AG09309 (cell line): Measurements from ENCODE around the gene HPX.

Source experiments
- DNase-seq: peaks from one replicate; pipeline ENCODE4 v3.0.0-alpha.2; 2010; ENCODE audit warnings: low read depth
- H3K4me3 ChIP-seq: 2 replicates; pipeline ENCODE4 v1.5.1; 2011; ENCODE audit warnings: mild to moderate bottlenecking, low read depth, low read length, moderate library complexity; ENCODE audit not compliant: control insufficient read depth
- TF ChIP-seq, protein P1 (sequence below): IDR thresholded peaks from 2 replicates; pipeline ENCODE4 v1.5.1; 2011; ENCODE audit warnings: mild to moderate bottlenecking, low read depth, low read length, inconsistent platforms; ENCODE audit not compliant: insufficient read depth, control insufficient read depth; ENCODE audit errors: missing control alignments

Gene HPX, protein sequence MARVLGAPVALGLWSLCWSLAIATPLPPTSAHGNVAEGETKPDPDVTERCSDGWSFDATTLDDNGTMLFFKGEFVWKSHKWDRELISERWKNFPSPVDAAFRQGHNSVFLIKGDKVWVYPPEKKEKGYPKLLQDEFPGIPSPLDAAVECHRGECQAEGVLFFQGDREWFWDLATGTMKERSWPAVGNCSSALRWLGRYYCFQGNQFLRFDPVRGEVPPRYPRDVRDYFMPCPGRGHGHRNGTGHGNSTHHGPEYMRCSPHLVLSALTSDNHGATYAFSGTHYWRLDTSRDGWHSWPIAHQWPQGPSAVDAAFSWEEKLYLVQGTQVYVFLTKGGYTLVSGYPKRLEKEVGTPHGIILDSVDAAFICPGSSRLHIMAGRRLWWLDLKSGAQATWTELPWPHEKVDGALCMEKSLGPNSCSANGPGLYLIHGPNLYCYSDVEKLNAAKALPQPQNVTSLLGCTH

DNA sequence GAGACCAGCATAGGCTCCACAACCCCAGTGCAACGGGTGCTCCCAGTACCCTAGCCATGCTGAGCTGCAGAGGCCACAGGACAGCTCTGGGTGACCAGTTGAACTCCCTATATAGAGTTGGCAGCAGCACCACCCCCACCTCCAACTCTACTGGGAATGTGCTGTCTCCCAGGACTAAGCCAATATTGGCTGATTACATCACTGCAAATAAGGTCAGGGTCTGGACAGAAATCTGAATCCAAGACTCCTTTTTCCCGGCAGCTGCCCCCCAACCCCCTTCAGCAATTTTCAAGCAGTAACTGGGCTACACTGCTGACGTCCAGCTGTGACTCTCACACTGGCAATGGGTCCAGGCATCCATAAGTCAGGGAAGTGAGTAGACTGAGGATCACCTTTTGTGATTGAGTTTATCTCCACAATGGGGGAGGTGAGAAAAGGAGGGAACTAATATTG, at the start of gene HPX:
HPX (minus strand) TSS at position 82 of the 453 bp plus-strand sequence; CDS start at position 58, 24 bp downstream.
- no peak within 1 kb of the TSS for H3K4me3 ChIP-seq
- no peak for DNase-seq
- TF ChIP-seq, protein P1, sequence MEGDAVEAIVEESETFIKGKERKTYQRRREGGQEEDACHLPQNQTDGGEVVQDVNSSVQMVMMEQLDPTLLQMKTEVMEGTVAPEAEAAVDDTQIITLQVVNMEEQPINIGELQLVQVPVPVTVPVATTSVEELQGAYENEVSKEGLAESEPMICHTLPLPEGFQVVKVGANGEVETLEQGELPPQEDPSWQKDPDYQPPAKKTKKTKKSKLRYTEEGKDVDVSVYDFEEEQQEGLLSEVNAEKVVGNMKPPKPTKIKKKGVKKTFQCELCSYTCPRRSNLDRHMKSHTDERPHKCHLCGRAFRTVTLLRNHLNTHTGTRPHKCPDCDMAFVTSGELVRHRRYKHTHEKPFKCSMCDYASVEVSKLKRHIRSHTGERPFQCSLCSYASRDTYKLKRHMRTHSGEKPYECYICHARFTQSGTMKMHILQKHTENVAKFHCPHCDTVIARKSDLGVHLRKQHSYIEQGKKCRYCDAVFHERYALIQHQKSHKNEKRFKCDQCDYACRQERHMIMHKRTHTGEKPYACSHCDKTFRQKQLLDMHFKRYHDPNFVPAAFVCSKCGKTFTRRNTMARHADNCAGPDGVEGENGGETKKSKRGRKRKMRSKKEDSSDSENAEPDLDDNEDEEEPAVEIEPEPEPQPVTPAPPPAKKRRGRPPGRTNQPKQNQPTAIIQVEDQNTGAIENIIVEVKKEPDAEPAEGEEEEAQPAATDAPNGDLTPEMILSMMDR, result no peak

DNA sequence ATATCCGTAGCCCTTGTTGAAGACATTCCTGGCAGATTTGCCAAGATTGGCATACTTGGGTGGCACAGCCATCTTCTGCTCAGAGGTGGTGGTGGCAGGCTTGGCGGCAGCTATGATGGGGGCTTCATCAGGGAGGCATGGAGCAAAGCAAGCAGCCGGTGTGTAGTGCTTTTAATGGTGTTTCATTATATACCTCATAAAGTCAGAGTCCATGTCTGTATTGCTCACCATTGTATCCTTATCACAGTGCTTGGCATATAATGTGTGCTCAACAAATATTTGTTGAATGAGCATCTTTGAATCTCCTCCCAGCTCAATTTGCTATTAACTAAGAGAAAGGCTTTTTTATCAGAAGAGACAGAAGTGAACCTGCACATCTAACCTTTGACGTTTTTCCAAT, 48.5 kb upstream of the HPX start:
- DNase-seq, result no peak
- TF ChIP-seq, protein P1, result no peak

DNA sequence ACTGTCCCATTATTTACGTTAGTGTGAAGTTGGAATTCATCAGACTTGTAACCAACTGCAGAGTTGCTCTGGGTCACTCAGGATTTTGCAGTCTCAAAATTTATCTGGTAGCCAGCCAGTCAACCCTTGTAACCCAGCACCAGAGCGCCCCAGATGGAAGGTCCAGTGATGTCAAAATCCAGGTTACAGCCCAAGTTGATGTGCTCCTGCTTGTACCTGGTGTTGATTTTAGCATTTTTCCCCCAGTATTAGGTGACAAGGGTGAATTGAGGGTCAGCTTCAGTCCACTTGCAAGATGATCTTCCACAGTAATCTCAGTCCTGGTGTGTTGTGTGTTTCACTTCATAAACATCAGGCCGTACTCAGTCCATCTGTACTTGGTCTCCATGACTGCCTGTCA, 48.0 kb upstream of the HPX start:
- TF ChIP-seq, protein P1, result no peak
- H3K4me3 ChIP-seq, result no peak overlapping the region
- DNase-seq, result no peak

More for the DNA sequence above, 48.5 kb upstream of the HPX start:
- no peak overlapping the region for H3K4me3 ChIP-seq

DNA sequence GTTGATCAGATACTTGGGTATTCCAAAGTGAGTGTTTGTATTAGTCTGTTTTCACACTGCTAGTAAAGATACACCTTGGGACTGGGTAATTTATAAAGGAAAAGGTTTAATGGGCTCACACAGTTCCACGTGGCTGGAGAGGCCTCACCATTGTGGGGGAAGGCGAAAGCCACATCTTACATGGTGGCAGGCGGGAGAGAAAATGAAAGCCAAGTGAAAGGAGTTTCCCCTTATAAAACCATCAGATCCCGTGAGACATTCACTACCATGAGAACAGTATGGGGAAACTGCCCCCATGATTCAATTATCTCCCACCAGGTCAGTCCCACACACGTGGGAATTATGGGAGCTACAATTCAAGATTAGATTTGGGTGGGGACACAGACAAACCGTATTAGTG, 47.6 kb upstream of the HPX start:
- no peak overlapping the region for H3K4me3 ChIP-seq
- DNase-seq, result no peak
- TF ChIP-seq, protein P1, result no peak

DNA sequence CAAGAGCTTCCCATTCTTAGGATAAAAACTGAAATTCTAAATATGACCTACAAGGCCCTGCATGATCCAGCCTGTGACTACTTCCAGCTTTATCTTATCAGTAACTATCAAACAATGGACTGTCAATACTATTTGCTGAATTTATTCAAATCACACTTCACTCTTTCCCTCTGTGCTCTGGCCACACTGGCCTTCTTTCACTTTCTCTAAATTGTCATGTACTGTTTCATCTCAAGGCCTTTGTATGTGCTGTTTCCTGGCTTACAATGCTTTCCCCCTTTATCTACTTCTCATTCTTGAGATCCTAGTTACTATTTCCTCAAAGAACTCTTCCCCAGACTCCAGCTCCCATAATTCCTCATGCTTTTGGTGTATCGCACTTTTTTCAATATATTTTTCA, 46.2 kb upstream of the HPX start:
- H3K4me3 ChIP-seq, result no peak overlapping the region
- no peak for DNase-seq
- TF ChIP-seq, protein P1, result no peak

DNA sequence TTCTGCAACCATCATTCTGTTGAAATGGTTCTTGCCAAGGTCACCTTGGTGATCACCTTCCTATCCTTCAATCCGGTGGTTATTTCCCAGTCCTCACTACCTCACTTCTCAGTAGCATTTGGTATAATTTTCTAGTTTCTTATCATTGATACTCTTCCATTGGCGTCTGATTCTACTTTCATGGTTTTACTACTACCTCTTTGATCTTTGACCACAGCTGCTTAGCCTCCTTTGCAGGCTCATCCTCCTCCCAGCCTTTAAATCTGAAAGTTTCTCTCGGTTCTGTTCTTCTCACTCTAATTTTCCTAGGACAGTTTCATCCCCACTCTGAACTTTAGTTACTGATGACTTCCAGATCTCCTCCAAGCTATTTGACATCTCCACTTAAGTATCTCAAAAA, 45.5 kb upstream of the HPX start:
- no peak for DNase-seq
- no peak overlapping the region for H3K4me3 ChIP-seq
- TF ChIP-seq, protein P1, result no peak

DNA sequence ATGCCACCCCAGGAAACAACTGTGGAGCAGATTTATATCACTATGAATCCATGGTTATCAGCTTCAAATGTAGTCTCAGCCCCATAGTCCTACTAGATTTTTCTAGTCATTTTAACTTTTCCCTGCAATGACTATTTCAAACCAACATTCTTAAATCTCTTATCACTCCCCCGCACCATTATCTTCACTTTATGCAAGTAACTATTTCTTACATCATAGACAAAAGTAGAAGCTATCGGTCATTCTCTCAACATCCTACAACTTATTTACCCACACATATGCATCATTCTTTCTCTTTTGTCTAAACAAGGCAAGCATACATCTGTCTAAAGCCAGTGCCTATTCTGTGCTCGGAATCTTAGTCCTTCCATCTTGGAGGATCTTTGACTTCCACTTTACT, 44.9 kb upstream of the HPX start:
- DNase-seq, result no peak
- no peak overlapping the region for H3K4me3 ChIP-seq
- TF ChIP-seq, protein P1, result no peak
